Epithelial cell of proximal tubule (primary cell): ENCODE results near the gene RALY. TPM values are rescaled to one million over a fixed set of nuclear protein-coding genes. Genes with fewer than 3 reads are reported as not detected.
A peak's percentile ranks its signal among the peaks of the same experiment; 100 is the strongest.
"Not testable (repeated sequence)": the region's sequence is repeated elsewhere in the genome, so short reads cannot be mapped to it uniquely, and the experiment has no call there.

Source experiments
- DNase-seq: peaks from one replicate; pipeline ENCODE4 v3.0.0-alpha.2; 2011; ENCODE audit warnings: low read depth
- H3K4me3 ChIP-seq: 2 replicates; pipeline ENCODE4 v1.5.1; 2011; ENCODE audit warnings: low read depth, mild to moderate bottlenecking, low read length
- CTCF ChIP-seq: conservative IDR thresholded peaks from 2 replicates; pipeline ENCODE4 v1.5.1; 2012; ENCODE audit warnings: low read depth, mild to moderate bottlenecking, low read length
- total RNA-seq: library from RNA; depleted of rRNA; stranded (reverse); fragments of >200 nt; gene quantifications from 2 replicates; pipeline ENCODE4 v1.2.3, GENCODE V29; 2015

Gene RALY
- total RNA-seq, 1 donor from 2014 or later = 111 TPM

- TF ChIP-seq CTCF = peak; percentile 53
- no peak for DNase-seq
- no peak overlapping the region for H3K4me3 ChIP-seq
These were observed 28.6 kb downstream of the RALY start for GRCh38 chr20:34022151-34022838.

- H3K4me3 ChIP-seq = no peak overlapping the region
- no peak for TF ChIP-seq CTCF
- no peak for DNase-seq
These were observed 29.1 kb downstream of the RALY start for GRCh38 chr20:34022839-34023234.

GRCh38 chr20:34023937-34024722 is 30.4 kb downstream of the RALY start:
- DNase-seq = no peak
- H3K4me3 ChIP-seq = no peak overlapping the region
- TF ChIP-seq CTCF = no peak

GRCh38 chr20:34024723-34025351 is 31.1 kb downstream of the RALY start:
- H3K4me3 ChIP-seq = no peak overlapping the region
- DNase-seq = no peak
- TF ChIP-seq CTCF = no peak

GRCh38 chr20:34028013-34028412 is 34.3 kb downstream of the RALY start:
- not testable (repeated sequence) for DNase-seq, H3K4me3 ChIP-seq

GRCh38 chr20:34029415-34029814 is 35.7 kb downstream of the RALY start:
- no peak for DNase-seq
- no peak for TF ChIP-seq CTCF
- no peak overlapping the region for H3K4me3 ChIP-seq

GRCh38 chr20:34030456-34030855 is 36.7 kb downstream of the RALY start:
- DNase-seq = no peak
- H3K4me3 ChIP-seq = no peak overlapping the region
- no peak for TF ChIP-seq CTCF
